ENCODE data around the gene PAFAH1B2. TPM values are rescaled to one million over a fixed set of nuclear protein-coding genes. Genes with fewer than 3 reads are reported as not detected.

Gene PAFAH1B2
- polyA plus RNA-seq, 1 donor from 2014 or later = 85.9 TPM

DNA sequence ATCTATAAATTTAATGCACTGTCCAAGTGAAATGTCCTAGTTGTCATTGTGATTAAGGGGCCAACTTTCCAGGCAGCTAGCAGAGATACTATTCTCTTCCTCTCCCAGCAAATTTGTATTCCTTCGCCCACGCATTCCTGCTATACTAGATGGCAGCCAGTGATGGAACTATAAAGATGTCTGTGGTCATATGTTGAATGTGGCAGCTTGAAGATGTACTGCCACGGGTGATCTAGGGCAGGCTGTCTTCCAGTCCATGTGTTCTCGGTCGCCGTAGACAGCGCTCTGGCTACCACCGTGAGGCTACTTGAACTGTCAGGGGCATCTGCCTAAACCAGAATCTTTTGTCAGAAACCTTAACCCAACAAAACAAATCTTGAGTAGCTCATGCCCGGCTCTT is 26.1 kb downstream of the PAFAH1B2 start:
- H3K9me3 ChIP-seq (ENCODE audit: low read length) = no peaks in the 10 kb centered on the region
- H2AFZ ChIP-seq (ENCODE audit: low read depth, low read length) = no peak overlapping the region
- H3K36me3 ChIP-seq (ENCODE audit: insufficient read depth, low read length) = peaks cover 4% of the 10 kb centered on the region
- H3K4me3 ChIP-seq (ENCODE audit: low read length) = no peak overlapping the region
- H3K9ac ChIP-seq (ENCODE audit: low read length) = no peak overlapping the region
- no peaks in the 10 kb centered on the region for H4K20me1 ChIP-seq (ENCODE audit: insufficient read depth)
- H3K79me2 ChIP-seq (replicated peaks; ENCODE audit: insufficient read depth, low read length) = peaks cover 4% of the 10 kb centered on the region
- TF ChIP-seq RAD21 (conservative IDR thresholded peaks at IDR 0.05) (no peak), CTCF (IDR thresholded peaks at IDR 0.05; ENCODE audit: poor library complexity, severe bottlenecking) (no peak), POLR2AphosphoS5 (IDR thresholded peaks at IDR 0.05) (no peak), TAF1 (IDR thresholded peaks at IDR 0.05; ENCODE audit: low read depth) (no peak), MXI1 (conservative IDR thresholded peaks at IDR 0.05; ENCODE audit: poor library complexity, severe bottlenecking) (no peak)
- H3K9me2 ChIP-seq (ENCODE audit: insufficient read depth, low read length) = no peaks in the 10 kb centered on the region
- no peak overlapping the region for H3K27ac ChIP-seq (ENCODE audit: low read length)
- no peaks in the 10 kb centered on the region for H3K27me3 ChIP-seq (ENCODE audit: insufficient read depth, low read depth, low read length)
- H3F3A ChIP-seq (ENCODE audit: insufficient read depth, low read length, poor library complexity, severe bottlenecking) = no peaks in the 10 kb centered on the region
- no peak overlapping the region for H3K4me2 ChIP-seq (ENCODE audit: low read length)

DNA sequence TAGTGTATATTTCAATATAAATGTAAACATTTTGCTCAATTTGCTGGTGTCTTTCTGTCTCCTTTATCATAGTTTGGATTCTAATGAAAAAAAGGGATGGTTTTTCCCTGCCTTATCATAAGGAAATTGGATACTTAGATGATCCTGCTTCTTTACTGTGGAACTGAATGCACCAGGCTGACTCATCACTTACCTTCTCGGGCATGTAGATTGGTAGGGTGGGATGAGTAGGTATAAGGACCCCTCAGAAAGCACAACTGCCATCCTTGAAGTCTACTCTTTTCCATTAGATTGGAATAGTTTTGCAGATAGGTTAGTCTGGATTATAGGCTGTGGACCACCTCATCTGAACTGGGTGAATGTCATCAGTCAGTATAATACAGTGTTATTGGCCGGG is 26.9 kb downstream of the PAFAH1B2 start:
- TF ChIP-seq EZH2 (IDR thresholded peaks at IDR 0.05; ENCODE audit: borderline replicate concordance, insufficient read depth, low read length, poor library complexity, severe bottlenecking) = no peak
- no peak for TF ChIP-seq SMC3 (conservative IDR thresholded peaks at IDR 0.05; ENCODE audit: poor library complexity)
- TF ChIP-seq POLR2AphosphoS5 (IDR thresholded peaks at IDR 0.05) = no peak
- TF ChIP-seq MXI1 (conservative IDR thresholded peaks at IDR 0.05; ENCODE audit: poor library complexity, severe bottlenecking) = no peak
- no peak for TF ChIP-seq EP300 (conservative IDR thresholded peaks at IDR 0.05; ENCODE audit: poor library complexity, severe bottlenecking)
- Histone ChIP-seq H4K20me1 (ENCODE audit: insufficient read depth) (no peaks in the 10 kb centered on the region), H3K9ac (ENCODE audit: low read length) (no peak overlapping the region), H3K36me3 (ENCODE audit: insufficient read depth, low read length) (no peaks in the 10 kb centered on the region), H3K9me3 (ENCODE audit: low read length) (no peaks in the 10 kb centered on the region), H3K27ac (ENCODE audit: low read length) (no peak overlapping the region), H3K9me2 (ENCODE audit: insufficient read depth, low read length) (no peaks in the 10 kb centered on the region), H3K4me2 (ENCODE audit: low read length) (no peak overlapping the region), H3K4me3 (ENCODE audit: low read length) (no peak overlapping the region), H2AFZ (ENCODE audit: low read depth, low read length) (no peak overlapping the region), H3K79me2 (replicated peaks; ENCODE audit: insufficient read depth, low read length) (peaks cover 4% of the 10 kb centered on the region), H3F3A (ENCODE audit: insufficient read depth, low read length, poor library complexity, severe bottlenecking) (no peaks in the 10 kb centered on the region), H3K27me3 (ENCODE audit: insufficient read depth, low read depth, low read length) (no peaks in the 10 kb centered on the region)

DNA sequence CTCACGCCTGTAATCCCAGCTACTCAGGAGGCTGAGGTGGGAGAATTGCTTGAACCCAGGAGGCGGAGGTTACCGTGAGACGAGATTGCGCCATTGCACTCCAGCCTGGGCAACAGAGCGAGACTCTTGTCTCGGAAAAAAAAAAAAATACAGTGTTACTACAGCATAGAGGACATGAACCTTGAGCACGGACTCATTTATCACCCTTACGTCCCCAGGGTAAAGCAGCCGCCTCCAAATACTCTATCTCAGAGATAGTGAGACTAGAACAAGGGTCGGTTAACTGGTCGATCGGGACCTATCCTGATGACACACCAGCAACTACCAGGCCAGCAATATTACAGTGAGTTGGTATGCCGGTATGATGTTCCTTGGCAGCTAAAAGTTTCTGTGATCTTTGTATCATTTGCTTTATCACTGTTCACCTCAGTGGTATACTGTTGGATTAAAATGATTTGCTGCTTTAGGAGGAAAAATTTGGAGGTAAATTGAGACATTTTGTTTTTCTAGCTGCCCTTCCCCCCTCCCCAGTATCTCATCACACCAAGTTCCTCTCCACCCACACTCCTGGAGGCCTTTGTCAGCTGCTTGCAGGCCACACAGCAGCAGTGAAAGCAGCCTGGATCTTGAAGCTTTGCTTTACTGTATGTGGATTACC is 27.4 kb downstream of the PAFAH1B2 start:
- no peaks in the 10 kb centered on the region for H3K36me3 ChIP-seq (ENCODE audit: insufficient read depth, low read length)
- no peaks in the 10 kb centered on the region for H3K9me3 ChIP-seq (ENCODE audit: low read length)
- H3F3A ChIP-seq (ENCODE audit: insufficient read depth, low read length, poor library complexity, severe bottlenecking) = no peaks in the 10 kb centered on the region
- no peaks in the 10 kb centered on the region for H4K20me1 ChIP-seq (ENCODE audit: insufficient read depth)
- no peak overlapping the region for H2AFZ ChIP-seq (ENCODE audit: low read depth, low read length)
- H3K27me3 ChIP-seq (ENCODE audit: insufficient read depth, low read depth, low read length) = no peaks in the 10 kb centered on the region
- H3K27ac ChIP-seq (ENCODE audit: low read length) = no peak overlapping the region
- H3K4me2 ChIP-seq (ENCODE audit: low read length) = no peak overlapping the region
- no peaks in the 10 kb centered on the region for H3K9me2 ChIP-seq (ENCODE audit: insufficient read depth, low read length)
- H3K4me3 ChIP-seq (ENCODE audit: low read length) = no peak overlapping the region
- no peak overlapping the region for H3K9ac ChIP-seq (ENCODE audit: low read length)
- no peak for TF ChIP-seq RAD21 (conservative IDR thresholded peaks at IDR 0.05)
- no peak for TF ChIP-seq EP300 (conservative IDR thresholded peaks at IDR 0.05; ENCODE audit: poor library complexity, severe bottlenecking)
- TF ChIP-seq REST (IDR thresholded peaks at IDR 0.05; ENCODE audit: borderline replicate concordance) = no peak
- TF ChIP-seq CTCF (IDR thresholded peaks at IDR 0.05; ENCODE audit: poor library complexity, severe bottlenecking) = no peak
- no peak for TF ChIP-seq POLR2AphosphoS5 (IDR thresholded peaks at IDR 0.05)
- no peak for TF ChIP-seq MXI1 (conservative IDR thresholded peaks at IDR 0.05; ENCODE audit: poor library complexity, severe bottlenecking)
- no peak for TF ChIP-seq SMC3 (conservative IDR thresholded peaks at IDR 0.05; ENCODE audit: poor library complexity)
- TF ChIP-seq TAF1 (IDR thresholded peaks at IDR 0.05; ENCODE audit: low read depth) = no peak
- no peak for TF ChIP-seq EZH2 (IDR thresholded peaks at IDR 0.05; ENCODE audit: borderline replicate concordance, insufficient read depth, low read length, poor library complexity, severe bottlenecking)
- H3K79me2 ChIP-seq (replicated peaks; ENCODE audit: insufficient read depth, low read length) = peaks cover 4% of the 10 kb centered on the region
